H9 (cell line): Measurements from ENCODE around the gene HAPLN2. TPM values are rescaled to one million over a fixed set of nuclear protein-coding genes. Genes with fewer than 3 reads are reported as not detected.

Experiments
- DNase-seq: peaks from one replicate; pipeline ENCODE4 v3.0.0-alpha.2; 2017
- H2AFZ ChIP-seq: one replicate; pipeline ENCODE4 v1.6.1; 2013; ENCODE audit warnings: mild to moderate bottlenecking, low read length, control low read depth, moderate library complexity
- H2AK5ac ChIP-seq: 2 replicates; pipeline ENCODE4 v1.6.1; 2013; ENCODE audit warnings: low read length, control low read depth, mixed read lengths; ENCODE audit not compliant: insufficient read length
- H2BK120ac ChIP-seq: one replicate; pipeline ENCODE4 v1.6.1; 2013; ENCODE audit warnings: low read depth, mild to moderate bottlenecking, low read length, control low read depth, inconsistent platforms; ENCODE audit not compliant: poor library complexity, severe bottlenecking
- H2BK12ac ChIP-seq: 2 replicates; pipeline ENCODE4 v1.6.1; 2013; ENCODE audit warnings: low read length, control low read depth, mixed read lengths, low read depth; ENCODE audit not compliant: insufficient read length
- H2BK15ac ChIP-seq: 2 replicates; pipeline ENCODE4 v1.6.1; 2013; ENCODE audit warnings: low read depth, low read length, control low read depth
- H2BK20ac ChIP-seq: one replicate; pipeline ENCODE4 v1.6.1; 2013; ENCODE audit warnings: low read depth, mild to moderate bottlenecking, low read length, control low read depth, inconsistent platforms; ENCODE audit not compliant: poor library complexity, severe bottlenecking
- H2BK5ac ChIP-seq: 2 replicates; pipeline ENCODE4 v1.6.1; 2013; ENCODE audit warnings: low read length, control low read depth, mixed read lengths; ENCODE audit not compliant: insufficient read length
- H3K14ac ChIP-seq: 2 replicates; pipeline ENCODE4 v1.6.1; 2013; ENCODE audit warnings: low read length, control low read depth; ENCODE audit not compliant: insufficient read depth
- H3K18ac ChIP-seq: 2 replicates; pipeline ENCODE4 v1.6.1; 2013; ENCODE audit warnings: low read depth, mild to moderate bottlenecking, mixed read lengths, low read length, control low read depth; ENCODE audit not compliant: insufficient read length
- H3K23ac ChIP-seq: 2 replicates; pipeline ENCODE4 v1.6.1; 2013; ENCODE audit warnings: low read length, control low read depth, mixed read lengths, low read depth; ENCODE audit not compliant: insufficient read length
- H3K23me2 ChIP-seq: 2 replicates; pipeline ENCODE4 v1.6.1; 2013; ENCODE audit warnings: low read depth, mild to moderate bottlenecking, mixed read lengths, low read length, control low read depth; ENCODE audit not compliant: insufficient read length, poor library complexity, severe bottlenecking
- H3K27ac ChIP-seq: 2 replicates; pipeline ENCODE4 v1.5.1; 2013; ENCODE audit warnings: low read length, control low read depth, mixed read lengths, low read depth; ENCODE audit not compliant: insufficient read length
- H3K27me3 ChIP-seq: 2 replicates; pipeline ENCODE4 v1.6.1; 2013; ENCODE audit warnings: low read length, control low read depth, inconsistent platforms; ENCODE audit not compliant: insufficient read depth
- H3K4ac ChIP-seq: 2 replicates; pipeline ENCODE4 v1.6.1; 2013; ENCODE audit warnings: low read depth, mild to moderate bottlenecking, control low read depth, inconsistent platforms, low read length, moderate library complexity
- H3K4me1 ChIP-seq: 2 replicates; pipeline ENCODE4 v1.6.1; 2013; ENCODE audit warnings: low read length, control low read depth, inconsistent platforms; ENCODE audit not compliant: insufficient read depth
- H3K4me2 ChIP-seq: 2 replicates; pipeline ENCODE4 v1.6.1; 2013; ENCODE audit warnings: low read length, control low read depth, mixed read lengths; ENCODE audit not compliant: insufficient read length, insufficient read depth
- H3K56ac ChIP-seq: 2 replicates; pipeline ENCODE4 v1.6.1; 2013; ENCODE audit warnings: low read depth, mild to moderate bottlenecking, mixed read lengths, low read length, control low read depth; ENCODE audit not compliant: insufficient read length
- H3K79me1 ChIP-seq: 2 replicates; pipeline ENCODE4 v1.6.1; 2013; ENCODE audit warnings: low read depth, mild to moderate bottlenecking, moderate library complexity, low read length, control low read depth, inconsistent platforms; ENCODE audit not compliant: insufficient read depth, poor library complexity, severe bottlenecking
- H3K79me2 ChIP-seq: 2 replicates; pipeline ENCODE4 v1.6.1; 2013; ENCODE audit warnings: low read length, control low read depth, inconsistent platforms; ENCODE audit not compliant: insufficient read depth
- H3K9ac ChIP-seq: 2 replicates; pipeline ENCODE4 v1.6.1; 2013; ENCODE audit warnings: low read length, control low read depth, mixed read lengths; ENCODE audit not compliant: insufficient read length; ENCODE audit errors: extremely low read depth
- H3K9me3 ChIP-seq: one replicate; pipeline ENCODE4 v1.6.1; 2013; ENCODE audit warnings: low read depth, low read length, inconsistent platforms; ENCODE audit not compliant: control insufficient read depth
- H3T11ph ChIP-seq: one replicate; pipeline ENCODE4 v1.6.1; 2013; ENCODE audit warnings: mild to moderate bottlenecking, low read length, control low read depth, inconsistent platforms
- H4K20me1 ChIP-seq: one replicate; pipeline ENCODE4 v1.6.1; 2013; ENCODE audit not compliant: control insufficient read depth, insufficient read length, insufficient read depth
- H4K5ac ChIP-seq: 2 replicates; pipeline ENCODE4 v1.6.1; 2013; ENCODE audit warnings: low read depth, mild to moderate bottlenecking, mixed read lengths, low read length, control low read depth; ENCODE audit not compliant: insufficient read length
- H4K8ac ChIP-seq: replicated peaks from 2 replicates; pipeline ENCODE4 v1.6.1; 2013; ENCODE audit warnings: low read length, control low read depth, mixed read lengths, low read depth; ENCODE audit not compliant: insufficient read length
- H4K91ac ChIP-seq: 2 replicates; pipeline ENCODE4 v1.6.1; 2013; ENCODE audit warnings: low read depth, mild to moderate bottlenecking, moderate library complexity, mixed read lengths, low read length, control low read depth; ENCODE audit not compliant: insufficient read length
- H3K27ac Mint-ChIP-seq, 3 experiments: 2 replicates in 2 of 3; 3 replicates in 1 of 3; pipeline ENCODE4 v1.8.0; 2020 to 2021; ENCODE audit warnings: mixed read lengths in 3 of 3, mild to moderate bottlenecking in 1 of 3, moderate library complexity in 1 of 3
- H3K27me3 Mint-ChIP-seq: 2 replicates; pipeline ENCODE4 v1.8.0; 2021; ENCODE audit warnings: low read depth, mild to moderate bottlenecking, moderate library complexity, mixed read lengths
- H3K36me3 Mint-ChIP-seq, 3 experiments: 2 replicates in 2 of 3; 3 replicates in 1 of 3; pipeline ENCODE4 v1.8.0; 2020 to 2021; ENCODE audit warnings: low read depth in 3 of 3, mixed read lengths in 3 of 3; ENCODE audit not compliant: insufficient read depth in 1 of 3
- H3K4me1 Mint-ChIP-seq, 2 experiments: 2 replicates each; pipeline ENCODE4 v1.8.0; 2020; ENCODE audit warnings: mixed read lengths in 2 of 2
- H3K4me3 Mint-ChIP-seq, 2 experiments: 2 replicates in 1 of 2; 3 replicates in 1 of 2; pipeline ENCODE4 v1.8.0; 2020 to 2021; ENCODE audit warnings: mild to moderate bottlenecking in 2 of 2, mixed read lengths in 2 of 2, moderate library complexity in 1 of 2
- H3K9me3 Mint-ChIP-seq, 2 experiments: 2 replicates in 1 of 2; 3 replicates in 1 of 2; pipeline ENCODE4 v1.8.0; 2020; ENCODE audit warnings: mild to moderate bottlenecking in 2 of 2, mixed read lengths in 2 of 2, moderate library complexity in 1 of 2
- WGBS: extraction: QIAGEN DNeasy Blood & Tissue Kit; methylation state at CpG from one replicate; pipeline ENCODE4 v1.1.7; 2013; ENCODE audit warnings: missing lambda C conversion rate, low lambda C conversion rate, mixed read lengths; ENCODE audit not compliant: insufficient read length; ENCODE audit errors: extremely low coverage; 5-methylcytosine and 5-hydroxymethylcytosine counted together
- total RNA-seq: library from RNA; stranded (reverse); gene quantifications from 2 replicates; pipeline ENCODE4 v1.2.1, GENCODE V29; 2021
- TF ChIP-seq, protein P1 (sequence below): fragments of 200-600 bp; sonication (generic); conservative IDR thresholded peaks from 3 replicates; pipeline ENCODE4 v1.8.0; 2021; ENCODE audit warnings: antibody characterized with exemption, mild to moderate bottlenecking

Gene HAPLN2
- total RNA-seq, 1 experiment from 2014 or later: 0.46 TPM

DNA sequence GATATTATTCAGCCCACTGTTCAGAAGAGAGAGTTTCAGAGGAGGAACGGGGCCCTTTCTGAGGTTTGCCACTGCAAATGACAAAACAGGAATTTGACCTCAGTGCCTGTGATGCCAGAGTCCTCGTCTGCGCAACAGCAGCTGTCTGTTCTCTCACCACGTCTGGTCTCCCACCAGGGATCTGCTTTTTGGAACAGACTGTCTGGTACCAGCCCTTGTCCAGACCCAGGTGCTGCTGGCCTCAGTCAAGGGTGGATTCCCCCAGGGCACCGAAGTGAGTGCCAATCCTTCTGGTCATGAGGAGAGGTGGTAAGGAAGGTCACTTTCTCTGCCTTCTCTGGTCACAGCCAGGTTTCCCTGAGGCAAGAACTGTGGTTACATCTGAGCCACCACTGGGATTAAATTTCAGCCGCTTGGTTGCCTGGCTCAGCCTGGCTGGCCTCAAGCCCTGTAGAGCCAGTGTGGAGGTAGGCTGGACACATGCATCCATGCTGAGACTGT lies 20.4 kb downstream of the HAPLN2 start:
- Histone ChIP-seq H2AK5ac (no peak overlapping the region), H2BK12ac (no peak overlapping the region), H3K56ac (no peak overlapping the region), H3K79me2 (no peaks in the 10 kb centered on the region), H3K27ac (no peak overlapping the region), H3K9ac (no peak overlapping the region), H3K27me3 (peaks cover 10% of the 10 kb centered on the region; the same call in 1 of the 2 replicates), H3K23me2 (peaks cover 11% of the 10 kb centered on the region), H4K5ac (no peak overlapping the region), H3K23ac (no peak overlapping the region), H3K4ac (no peak overlapping the region), H2BK20ac (no peak overlapping the region), H3K9me3 (no peaks in the 10 kb centered on the region), H3T11ph (no peak overlapping the region), H3K4me2 (no peak overlapping the region), H2BK15ac (no peak overlapping the region), H2AFZ (no peak overlapping the region), H4K91ac (no peak overlapping the region), H3K4me1 (peaks cover 4% of the 10 kb centered on the region; the same call in 1 of the 2 replicates), H3K14ac (no peak overlapping the region), H2BK120ac (no peak overlapping the region), H2BK5ac (no peak overlapping the region), H4K8ac (no peak overlapping the region), H3K79me1 (no peaks in the 10 kb centered on the region), H4K20me1 (no peaks in the 10 kb centered on the region), H3K18ac (no peak overlapping the region)
- Mint-ChIP-seq H3K27ac (no peak overlapping the region), H3K36me3 (no peaks in the 10 kb centered on the region), H3K27me3 (peaks cover 93% of the 10 kb centered on the region), H3K4me1 (peaks cover 22 to 36% of the 10 kb centered on the region in 2 experiments), H3K9me3 (no peaks in the 10 kb centered on the region; a peak in 1 of 5 replicates), H3K4me3 (peak overlapping the region in 1 of 2 experiments; percentile 59; a peak in 1 of 5 replicates)
- TF ChIP-seq, protein P1, sequence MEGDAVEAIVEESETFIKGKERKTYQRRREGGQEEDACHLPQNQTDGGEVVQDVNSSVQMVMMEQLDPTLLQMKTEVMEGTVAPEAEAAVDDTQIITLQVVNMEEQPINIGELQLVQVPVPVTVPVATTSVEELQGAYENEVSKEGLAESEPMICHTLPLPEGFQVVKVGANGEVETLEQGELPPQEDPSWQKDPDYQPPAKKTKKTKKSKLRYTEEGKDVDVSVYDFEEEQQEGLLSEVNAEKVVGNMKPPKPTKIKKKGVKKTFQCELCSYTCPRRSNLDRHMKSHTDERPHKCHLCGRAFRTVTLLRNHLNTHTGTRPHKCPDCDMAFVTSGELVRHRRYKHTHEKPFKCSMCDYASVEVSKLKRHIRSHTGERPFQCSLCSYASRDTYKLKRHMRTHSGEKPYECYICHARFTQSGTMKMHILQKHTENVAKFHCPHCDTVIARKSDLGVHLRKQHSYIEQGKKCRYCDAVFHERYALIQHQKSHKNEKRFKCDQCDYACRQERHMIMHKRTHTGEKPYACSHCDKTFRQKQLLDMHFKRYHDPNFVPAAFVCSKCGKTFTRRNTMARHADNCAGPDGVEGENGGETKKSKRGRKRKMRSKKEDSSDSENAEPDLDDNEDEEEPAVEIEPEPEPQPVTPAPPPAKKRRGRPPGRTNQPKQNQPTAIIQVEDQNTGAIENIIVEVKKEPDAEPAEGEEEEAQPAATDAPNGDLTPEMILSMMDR: no peak
- WGBS: no CpG with 5 or more reads among the region's 6 CpGs
- DNase-seq: no peak
